ENCODE data around the gene SP3. TPM values are rescaled to one million over a fixed set of nuclear protein-coding genes. Genes with fewer than 3 reads are reported as not detected.
A peak's percentile ranks its signal among the peaks of the same experiment; 100 is the strongest.

Gene SP3
- total RNA-seq = 72.3 TPM
- long read RNA-seq, full-length matches to known transcripts = 6 of 16 reads
- long read RNA-seq, partial matches to known transcripts = 3 of 16 reads
- long read RNA-seq, other reads (novel, unspliced or antisense) = 7 of 16 reads

DNA sequence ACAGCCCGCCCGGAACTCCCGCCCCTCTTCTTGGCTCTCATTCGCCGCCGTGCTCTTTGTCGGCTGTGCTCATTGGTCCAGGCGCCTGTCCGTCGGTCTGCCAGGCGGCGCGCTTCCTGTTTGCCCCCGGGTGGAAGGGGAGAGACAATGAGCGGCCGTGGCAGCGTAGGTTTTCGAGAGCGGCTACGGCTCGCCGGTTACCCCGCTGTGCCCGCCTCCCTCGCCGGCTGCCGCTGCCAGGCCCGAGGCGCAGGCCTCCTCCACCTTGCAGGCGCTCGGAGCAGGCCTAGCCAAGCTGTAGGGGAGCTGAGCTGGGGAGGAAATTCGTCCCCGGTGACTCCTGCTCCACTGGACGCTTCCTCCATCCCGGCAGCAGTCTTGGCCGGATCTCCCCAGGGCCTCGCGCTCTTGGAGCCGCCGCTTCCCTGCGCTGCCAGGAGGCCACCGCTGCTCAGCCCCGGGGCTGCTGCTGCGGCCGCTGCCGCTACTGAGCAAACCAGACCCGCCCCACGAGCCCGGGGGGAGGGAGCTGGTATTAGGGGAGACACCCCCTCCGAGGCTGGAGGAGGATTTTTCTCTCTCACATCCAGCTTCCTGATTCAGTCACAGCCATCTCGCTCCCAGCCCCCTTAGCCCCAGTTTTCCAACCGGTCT is at the start of gene SP3:
SP3 (minus strand) TSS at position 2 of the 654 bp plus-strand sequence. CDS start 202 bp downstream, outside the sequence.
- DNase-seq (ENCODE audit: low spot score) = peak; percentile 99

DNA sequence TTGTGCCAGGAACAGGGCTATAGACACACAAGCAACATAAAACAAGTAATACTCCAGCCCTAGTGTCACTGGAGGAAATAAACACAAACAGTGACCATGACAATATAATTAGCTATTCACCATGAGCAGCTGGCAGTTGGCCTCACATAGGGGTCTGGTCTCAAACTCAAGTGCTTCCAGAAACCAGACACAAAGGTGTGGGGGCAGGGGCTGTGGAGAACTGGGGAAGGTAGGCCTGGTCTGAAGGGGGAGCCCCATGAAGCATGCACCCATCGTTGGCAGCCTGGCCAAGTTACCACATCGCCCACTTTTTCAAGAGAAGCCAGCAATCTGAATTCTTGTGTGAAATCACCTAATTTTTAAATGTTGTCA is 49.5 kb upstream of the SP3 start:
- DNase-seq (ENCODE audit: low spot score) = no peak

GRCh38 chr2:174014011-174014698 is 49.0 kb upstream of the SP3 start:
- DNase-seq (ENCODE audit: low spot score) = no peak

- no peak for DNase-seq (ENCODE audit: low spot score)
These were observed 48.2 kb upstream of the SP3 start for GRCh38 chr2:174013315-174013751.

GRCh38 chr2:174012347-174013314 is 47.5 kb upstream of the SP3 start:
- no peak for DNase-seq (ENCODE audit: low spot score)

- no peak for DNase-seq (ENCODE audit: low spot score)
These were observed 46.6 kb upstream of the SP3 start for GRCh38 chr2:174011796-174012195.

DNA sequence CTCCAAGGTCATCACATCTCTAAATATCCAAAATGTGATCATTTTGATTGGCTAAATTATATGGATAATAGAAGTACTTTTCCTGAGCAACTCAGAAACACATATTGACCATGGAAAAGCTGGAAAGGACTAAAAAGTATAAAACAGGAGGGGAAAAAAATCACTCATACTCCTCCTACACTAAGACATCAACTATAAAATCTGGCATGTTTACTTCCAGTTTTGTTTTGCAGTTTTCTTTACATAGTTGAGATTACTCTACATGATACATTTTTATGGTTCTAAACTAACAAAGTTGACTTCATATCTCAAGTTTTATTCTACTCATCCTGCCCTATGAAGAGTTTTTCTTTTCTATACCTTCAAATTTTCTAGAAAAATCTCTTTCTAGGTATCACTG is 46.0 kb upstream of the SP3 start:
- no peak for DNase-seq (ENCODE audit: low spot score)

DNA sequence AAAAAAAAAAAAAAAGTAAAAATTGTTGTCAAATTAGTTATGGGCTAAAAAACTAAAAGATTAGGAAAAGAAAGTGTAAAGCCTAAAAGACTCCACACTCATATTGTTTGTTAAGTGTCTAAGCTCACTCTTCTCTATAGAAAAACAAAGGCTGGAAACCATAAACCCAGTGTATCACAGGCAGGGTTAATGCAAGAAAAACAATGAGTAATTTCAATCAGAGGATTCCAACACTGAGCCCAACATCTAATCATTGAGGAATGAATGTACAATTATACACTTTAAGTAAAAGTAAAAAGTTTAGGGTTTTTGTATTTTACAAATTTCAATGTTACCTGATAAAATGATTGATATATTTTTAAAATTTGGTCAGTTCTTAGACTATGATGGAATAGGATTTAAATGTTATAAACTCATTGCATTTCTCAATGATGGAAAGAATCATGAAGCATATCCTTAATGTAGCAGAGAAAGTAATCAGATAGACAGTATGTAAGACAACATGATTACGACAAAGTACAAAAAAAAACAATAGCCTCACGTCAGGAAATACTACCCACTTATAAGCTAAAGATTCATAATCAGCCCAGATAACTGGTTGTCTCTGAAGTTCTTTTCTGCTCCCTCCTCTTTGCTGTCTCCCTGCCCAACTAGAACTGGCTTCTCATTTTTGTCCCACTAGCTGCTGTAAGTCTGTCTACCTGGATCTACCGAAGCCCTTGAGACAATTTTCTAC is 44.5 kb upstream of the SP3 start:
- no peak for DNase-seq (ENCODE audit: low spot score)

GRCh38 chr2:174008720-174009119 is 43.5 kb upstream of the SP3 start:
- DNase-seq (ENCODE audit: low spot score) = no peak

DNA sequence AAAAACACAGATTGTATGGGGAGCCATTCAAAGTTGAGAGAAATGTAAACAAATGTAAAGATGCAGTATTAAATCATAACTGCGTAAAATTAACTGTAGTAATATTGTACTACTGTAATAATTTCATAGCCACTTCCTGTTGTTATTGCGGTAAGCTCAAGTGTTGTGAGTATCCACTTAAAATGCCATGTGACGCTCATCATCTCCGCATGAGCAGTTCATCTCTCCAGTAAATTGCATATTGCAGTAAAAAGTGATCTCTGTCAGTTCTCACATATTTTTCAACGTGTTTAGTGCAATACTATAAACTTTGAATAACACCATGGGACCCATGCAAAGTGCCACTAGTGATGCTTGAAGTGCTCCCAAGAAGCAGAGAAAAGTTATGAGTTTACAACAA is 41.8 kb upstream of the SP3 start:
- DNase-seq (ENCODE audit: low spot score) = no peak

GRCh38 chr2:174005801-174006419 is 40.7 kb upstream of the SP3 start:
- DNase-seq (ENCODE audit: low spot score) = no peak

DNA sequence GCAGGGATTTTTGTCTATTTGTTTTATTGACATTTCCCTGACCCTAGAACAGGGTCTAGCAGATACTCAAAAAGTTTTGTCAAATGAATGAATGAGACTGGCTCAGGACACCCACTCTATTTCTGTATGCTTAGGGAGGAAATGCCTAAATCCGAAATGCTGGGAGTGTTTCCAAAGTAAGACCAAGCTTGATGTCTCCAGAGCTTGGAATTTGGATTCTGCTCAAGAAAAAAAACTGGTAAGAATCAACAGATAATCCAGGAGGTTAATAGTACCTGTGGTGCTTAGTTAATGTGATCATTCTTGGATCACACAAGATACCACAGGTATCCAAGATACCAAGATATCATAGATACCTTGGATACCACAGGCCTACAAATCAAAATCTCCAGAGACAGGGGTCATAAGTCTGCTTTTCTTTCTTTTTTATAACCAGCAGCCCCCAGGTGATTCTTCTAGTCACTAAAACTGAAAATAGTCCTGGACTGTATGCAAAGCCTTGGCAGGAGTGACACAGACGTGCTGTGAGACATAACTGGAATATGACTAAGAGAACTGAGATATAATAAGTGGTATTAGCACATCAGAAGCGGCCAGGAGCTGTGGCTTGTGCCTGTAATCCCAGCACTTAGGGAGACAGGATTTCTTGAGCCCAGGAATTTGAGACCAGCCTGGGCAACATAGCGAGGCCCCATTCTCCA is 39.9 kb upstream of the SP3 start:
- no peak for DNase-seq (ENCODE audit: low spot score)

GRCh38 chr2:174003720-174004695 is 38.8 kb upstream of the SP3 start:
- DNase-seq (ENCODE audit: low spot score) = no peak

DNA sequence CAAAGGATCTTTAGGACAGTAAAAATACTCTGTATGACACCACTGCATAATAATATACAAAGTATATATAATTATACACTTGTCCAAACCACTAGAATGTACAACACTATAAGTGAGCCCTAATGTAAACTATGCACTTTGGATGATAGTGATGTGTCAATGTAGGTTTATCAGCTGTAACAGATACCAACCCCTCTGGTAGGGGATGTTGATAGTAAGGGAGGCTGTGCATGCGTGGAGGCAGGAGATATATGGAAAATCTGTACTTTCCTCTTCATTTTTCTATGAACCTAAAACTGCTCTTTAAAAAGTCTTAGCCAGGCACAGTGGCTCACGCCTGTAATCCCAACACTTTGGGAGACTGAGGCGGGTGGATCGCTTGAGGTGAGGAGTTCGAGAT is 37.5 kb upstream of the SP3 start:
- no peak for DNase-seq (ENCODE audit: low spot score)

- DNase-seq (ENCODE audit: low spot score) = no peak
These were observed 35.9 kb upstream of the SP3 start for GRCh38 chr2:174001107-174001506.

- DNase-seq (ENCODE audit: low spot score) = no peak
These were observed 34.6 kb upstream of the SP3 start for GRCh38 chr2:173999724-174000123.

- no peak for DNase-seq (ENCODE audit: low spot score)
These were observed 34.1 kb upstream of the SP3 start for GRCh38 chr2:173999272-173999671.

DNA sequence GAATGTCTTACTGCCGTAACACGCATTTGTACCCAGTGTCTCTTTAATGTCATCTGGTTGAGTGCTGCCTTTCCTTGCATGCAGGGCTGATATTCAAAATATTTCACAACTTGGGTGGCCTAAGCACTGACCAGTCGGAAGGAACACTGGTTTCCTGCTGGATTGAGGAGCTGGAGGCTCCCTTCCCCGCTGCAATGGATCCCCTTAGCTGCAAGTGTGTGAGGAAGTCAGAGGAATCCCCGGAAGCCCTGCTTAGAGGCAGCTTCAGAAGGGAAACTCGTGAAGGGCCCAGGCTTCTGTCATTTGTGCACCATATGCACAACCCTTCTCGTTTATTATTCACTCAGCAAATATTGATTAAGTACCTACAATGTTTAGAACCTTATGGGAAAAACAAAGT is 33.2 kb upstream of the SP3 start:
- no peak for DNase-seq (ENCODE audit: low spot score)

GRCh38 chr2:173997753-173998152 is 32.6 kb upstream of the SP3 start:
- no peak for DNase-seq (ENCODE audit: low spot score)

All from mesenteric fat pad (tissue), 1 donor.